ENCODE data around the gene YPEL1. TPM values are rescaled to one million over a fixed set of nuclear protein-coding genes. Genes with fewer than 3 reads are reported as not detected.

YPEL1 gene
- total RNA-seq, 1 experiment from 2014 or later: 3.6 TPM

GRCh38 chr22:21698430-21699329 lies 36.9 kb downstream of the YPEL1 start:
- Histone ChIP-seq H3K4me3 (ENCODE audit: low read depth, low read length, poor library complexity, severe bottlenecking) (no peak overlapping the region), H3K27me3 (replicated peaks; ENCODE audit: insufficient read depth, low read depth, low read length, poor library complexity) (no peaks in the 10 kb centered on the region), H3K36me3 (ENCODE audit: insufficient read depth, low read length, poor library complexity, severe bottlenecking) (peaks cover 14% of the 10 kb centered on the region), H3K4me1 (ENCODE audit: insufficient read depth, low read length, poor library complexity, severe bottlenecking) (no peaks in the 10 kb centered on the region), H3K9me3 (ENCODE audit: low read depth, low read length, poor library complexity, severe bottlenecking) (no peaks in the 10 kb centered on the region), H3K27ac (ENCODE audit: low read depth, low read length, poor library complexity, severe bottlenecking) (no peak overlapping the region)
- CTCF ChIA-PET: no interaction called here
- no TSS peak for BruUV-seq (replicated peaks)
- TF ChIP-seq CTCF (conservative IDR thresholded peaks at IDR 0.05; ENCODE audit: low read depth, low read length) (no peak), EZH2 (IDR thresholded peaks at IDR 0.05; ENCODE audit: borderline replicate concordance, low read depth, low read length, poor library complexity, severe bottlenecking) (no peak)
- POLR2A ChIA-PET (ENCODE audit: low non-redundant PET): no interaction called here
- DNase-seq (ENCODE audit: low spot score): no peak
- intact Hi-C loops (cut with micrococcal nuclease; ENCODE audit: unreplicated experiment): no loop called here

GRCh38 chr22:21697880-21698279 lies 37.7 kb downstream of the YPEL1 start:
- Histone ChIP-seq H3K27me3 (replicated peaks; ENCODE audit: insufficient read depth, low read depth, low read length, poor library complexity) (no peaks in the 10 kb centered on the region), H3K4me1 (ENCODE audit: insufficient read depth, low read length, poor library complexity, severe bottlenecking) (no peaks in the 10 kb centered on the region), H3K4me3 (ENCODE audit: low read depth, low read length, poor library complexity, severe bottlenecking) (no peak overlapping the region), H3K9me3 (ENCODE audit: low read depth, low read length, poor library complexity, severe bottlenecking) (no peaks in the 10 kb centered on the region), H3K36me3 (ENCODE audit: insufficient read depth, low read length, poor library complexity, severe bottlenecking) (peaks cover 17% of the 10 kb centered on the region), H3K27ac (ENCODE audit: low read depth, low read length, poor library complexity, severe bottlenecking) (no peak overlapping the region)
- DNase-seq (ENCODE audit: low spot score): no peak
- POLR2A ChIA-PET (ENCODE audit: low non-redundant PET): no interaction called here
- TF ChIP-seq EZH2 (IDR thresholded peaks at IDR 0.05; ENCODE audit: borderline replicate concordance, low read depth, low read length, poor library complexity, severe bottlenecking): no peak
- no peak for TF ChIP-seq CTCF (conservative IDR thresholded peaks at IDR 0.05; ENCODE audit: low read depth, low read length)
- intact Hi-C loops (cut with micrococcal nuclease; ENCODE audit: unreplicated experiment): no loop called here
- CTCF ChIA-PET: no interaction called here
- BruUV-seq (replicated peaks): no TSS peak

- BruUV-seq (replicated peaks): TSS peak; percentile 21
- no peaks in the 10 kb centered on the region for H3K4me1 ChIP-seq (ENCODE audit: insufficient read depth, low read length, poor library complexity, severe bottlenecking)
Observed at GRCh38 chr22:21697021-21697771, 38.4 kb downstream of the YPEL1 start.

More at GRCh38 chr22:21697021-21697771, 38.4 kb downstream of the YPEL1 start:
- POLR2A ChIA-PET (ENCODE audit: low non-redundant PET): no interaction called here
- Histone ChIP-seq H3K9me3 (ENCODE audit: low read depth, low read length, poor library complexity, severe bottlenecking) (no peaks in the 10 kb centered on the region), H3K27ac (ENCODE audit: low read depth, low read length, poor library complexity, severe bottlenecking) (no peak overlapping the region), H3K4me3 (ENCODE audit: low read depth, low read length, poor library complexity, severe bottlenecking) (no peak overlapping the region), H3K27me3 (replicated peaks; ENCODE audit: insufficient read depth, low read depth, low read length, poor library complexity) (no peaks in the 10 kb centered on the region), H3K36me3 (ENCODE audit: insufficient read depth, low read length, poor library complexity, severe bottlenecking) (peaks cover 17% of the 10 kb centered on the region)
- DNase-seq (ENCODE audit: low spot score): no peak
- CTCF ChIA-PET: no interaction called here
- intact Hi-C loops (cut with micrococcal nuclease; ENCODE audit: unreplicated experiment): no loop called here
- TF ChIP-seq EZH2 (IDR thresholded peaks at IDR 0.05; ENCODE audit: borderline replicate concordance, low read depth, low read length, poor library complexity, severe bottlenecking) (no peak), CTCF (conservative IDR thresholded peaks at IDR 0.05; ENCODE audit: low read depth, low read length) (no peak)

Measured in A673 (cell line).